Panc1 (cell line): Measurements from ENCODE around the gene OR52D1.

Source experiments
- REST ChIP-seq, 2 experiments: IDR thresholded peaks; 2 replicates each; pipeline ENCODE4 v1.6.1; 2011 to 2012; ENCODE audit warnings: low read depth in 2 of 2, control low read depth in 1 of 2, low read length in 1 of 2, mild to moderate bottlenecking in 1 of 2, moderate library complexity in 1 of 2; ENCODE audit not compliant: insufficient read depth in 1 of 2
- SIN3A ChIP-seq: IDR thresholded peaks from 2 replicates; pipeline ENCODE4 v1.6.1; 2012; ENCODE audit warnings: low read depth, mild to moderate bottlenecking, low read length, moderate library complexity, borderline replicate concordance; ENCODE audit not compliant: insufficient read depth
- TCF7L2 ChIP-seq: IDR thresholded peaks from 2 replicates; pipeline ENCODE4 v1.6.1; 2011; ENCODE audit warnings: mild to moderate bottlenecking, low read depth, low read length, inconsistent platforms
- TF ChIP-seq, protein P1 (sequence below): fragments of 450-650 bp; IDR thresholded peaks from 2 replicates; pipeline ENCODE4 v1.5.1; 2017; ENCODE audit warnings: mild to moderate bottlenecking

DNA sequence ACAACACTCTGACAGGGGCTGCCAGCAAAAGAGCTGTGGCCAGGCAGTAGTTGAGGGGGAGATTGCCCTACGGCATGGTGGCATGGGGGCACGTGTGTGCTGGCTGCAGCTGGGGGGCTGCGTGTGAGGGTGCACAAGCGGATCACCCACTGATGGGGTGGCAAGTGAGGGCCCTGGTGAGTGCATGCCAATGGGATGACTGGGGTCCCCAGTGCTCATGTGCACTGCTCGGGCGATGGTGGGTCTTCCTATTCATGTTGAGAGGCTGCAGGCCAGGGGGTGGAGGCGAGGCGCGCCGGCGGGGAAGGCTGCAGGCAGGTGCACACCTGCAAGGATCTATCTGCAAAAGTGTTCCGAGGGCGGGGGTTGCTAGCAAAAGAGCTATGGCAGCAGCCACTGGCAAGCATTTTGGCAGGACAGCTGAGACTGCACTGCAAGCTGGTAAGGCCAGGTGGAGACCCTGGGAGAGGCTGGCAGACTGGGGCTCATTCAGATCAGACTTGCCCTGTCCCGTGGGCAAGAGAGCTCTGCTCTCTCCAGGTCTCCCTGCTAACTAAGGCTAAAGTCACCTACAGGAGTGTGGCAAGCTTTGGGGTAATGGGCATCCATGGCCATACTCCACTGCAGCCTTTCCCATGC, 27.4 kb upstream of the OR52D1 start:
- TF ChIP-seq, protein P1, sequence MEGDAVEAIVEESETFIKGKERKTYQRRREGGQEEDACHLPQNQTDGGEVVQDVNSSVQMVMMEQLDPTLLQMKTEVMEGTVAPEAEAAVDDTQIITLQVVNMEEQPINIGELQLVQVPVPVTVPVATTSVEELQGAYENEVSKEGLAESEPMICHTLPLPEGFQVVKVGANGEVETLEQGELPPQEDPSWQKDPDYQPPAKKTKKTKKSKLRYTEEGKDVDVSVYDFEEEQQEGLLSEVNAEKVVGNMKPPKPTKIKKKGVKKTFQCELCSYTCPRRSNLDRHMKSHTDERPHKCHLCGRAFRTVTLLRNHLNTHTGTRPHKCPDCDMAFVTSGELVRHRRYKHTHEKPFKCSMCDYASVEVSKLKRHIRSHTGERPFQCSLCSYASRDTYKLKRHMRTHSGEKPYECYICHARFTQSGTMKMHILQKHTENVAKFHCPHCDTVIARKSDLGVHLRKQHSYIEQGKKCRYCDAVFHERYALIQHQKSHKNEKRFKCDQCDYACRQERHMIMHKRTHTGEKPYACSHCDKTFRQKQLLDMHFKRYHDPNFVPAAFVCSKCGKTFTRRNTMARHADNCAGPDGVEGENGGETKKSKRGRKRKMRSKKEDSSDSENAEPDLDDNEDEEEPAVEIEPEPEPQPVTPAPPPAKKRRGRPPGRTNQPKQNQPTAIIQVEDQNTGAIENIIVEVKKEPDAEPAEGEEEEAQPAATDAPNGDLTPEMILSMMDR, result no peak
- TF ChIP-seq SIN3A (no peak), TCF7L2 (no peak), REST (IDR thresholded peaks at IDR 0.05; ENCODE audit: insufficient read depth in 1 of 2, low read depth in 2 of 2, low read length in 1 of 2) (no peak)
